Measurements from ENCODE around the gene DPH5.
"Not testable (repeated sequence)": the region's sequence is repeated elsewhere in the genome, so short reads cannot be mapped to it uniquely, and the experiment has no call there.

GRCh38 chr1:101066937-101067335 is 41.4 kb upstream of the DPH5 start:
- not testable (repeated sequence) for TF ChIP-seq EZH2phosphoT487 (conservative IDR thresholded peaks at IDR 0.05; ENCODE audit: low read length); CTCF (IDR thresholded peaks at IDR 0.05; ENCODE audit: insufficient read depth, low read length, poor library complexity, severe bottlenecking)

Data from SU-DHL-6 (cell line).